H9 (cell line): ENCODE measurements around the gene TMA16. TPM values are rescaled to one million over a fixed set of nuclear protein-coding genes. Genes with fewer than 3 reads are reported as not detected.

Experiments
- DNase-seq: peaks from one replicate; pipeline ENCODE4 v3.0.0-alpha.2; 2017
- H2AFZ ChIP-seq: one replicate; pipeline ENCODE4 v1.6.1; 2013; ENCODE audit warnings: mild to moderate bottlenecking, low read length, control low read depth, moderate library complexity
- H2AK5ac ChIP-seq: 2 replicates; pipeline ENCODE4 v1.6.1; 2013; ENCODE audit warnings: low read length, control low read depth, mixed read lengths; ENCODE audit not compliant: insufficient read length
- H2BK120ac ChIP-seq: one replicate; pipeline ENCODE4 v1.6.1; 2013; ENCODE audit warnings: low read depth, mild to moderate bottlenecking, low read length, control low read depth, inconsistent platforms; ENCODE audit not compliant: poor library complexity, severe bottlenecking
- H2BK12ac ChIP-seq: 2 replicates; pipeline ENCODE4 v1.6.1; 2013; ENCODE audit warnings: low read length, control low read depth, mixed read lengths, low read depth; ENCODE audit not compliant: insufficient read length
- H2BK15ac ChIP-seq: 2 replicates; pipeline ENCODE4 v1.6.1; 2013; ENCODE audit warnings: low read depth, low read length, control low read depth
- H2BK20ac ChIP-seq: one replicate; pipeline ENCODE4 v1.6.1; 2013; ENCODE audit warnings: low read depth, mild to moderate bottlenecking, low read length, control low read depth, inconsistent platforms; ENCODE audit not compliant: poor library complexity, severe bottlenecking
- H2BK5ac ChIP-seq: 2 replicates; pipeline ENCODE4 v1.6.1; 2013; ENCODE audit warnings: low read length, control low read depth, mixed read lengths; ENCODE audit not compliant: insufficient read length
- H3K14ac ChIP-seq: 2 replicates; pipeline ENCODE4 v1.6.1; 2013; ENCODE audit warnings: low read length, control low read depth; ENCODE audit not compliant: insufficient read depth
- H3K18ac ChIP-seq: 2 replicates; pipeline ENCODE4 v1.6.1; 2013; ENCODE audit warnings: low read depth, mild to moderate bottlenecking, mixed read lengths, low read length, control low read depth; ENCODE audit not compliant: insufficient read length
- H3K23ac ChIP-seq: 2 replicates; pipeline ENCODE4 v1.6.1; 2013; ENCODE audit warnings: low read length, control low read depth, mixed read lengths, low read depth; ENCODE audit not compliant: insufficient read length
- H3K23me2 ChIP-seq: 2 replicates; pipeline ENCODE4 v1.6.1; 2013; ENCODE audit warnings: low read depth, mild to moderate bottlenecking, mixed read lengths, low read length, control low read depth; ENCODE audit not compliant: insufficient read length, poor library complexity, severe bottlenecking
- H3K27ac ChIP-seq: 2 replicates; pipeline ENCODE4 v1.5.1; 2013; ENCODE audit warnings: low read length, control low read depth, mixed read lengths, low read depth; ENCODE audit not compliant: insufficient read length
- H3K27me3 ChIP-seq: 2 replicates; pipeline ENCODE4 v1.6.1; 2013; ENCODE audit warnings: low read length, control low read depth, inconsistent platforms; ENCODE audit not compliant: insufficient read depth
- H3K4ac ChIP-seq: 2 replicates; pipeline ENCODE4 v1.6.1; 2013; ENCODE audit warnings: low read depth, mild to moderate bottlenecking, control low read depth, inconsistent platforms, low read length, moderate library complexity
- H3K4me1 ChIP-seq: 2 replicates; pipeline ENCODE4 v1.6.1; 2013; ENCODE audit warnings: low read length, control low read depth, inconsistent platforms; ENCODE audit not compliant: insufficient read depth
- H3K4me2 ChIP-seq: 2 replicates; pipeline ENCODE4 v1.6.1; 2013; ENCODE audit warnings: low read length, control low read depth, mixed read lengths; ENCODE audit not compliant: insufficient read length, insufficient read depth
- H3K56ac ChIP-seq: 2 replicates; pipeline ENCODE4 v1.6.1; 2013; ENCODE audit warnings: low read depth, mild to moderate bottlenecking, mixed read lengths, low read length, control low read depth; ENCODE audit not compliant: insufficient read length
- H3K79me1 ChIP-seq: 2 replicates; pipeline ENCODE4 v1.6.1; 2013; ENCODE audit warnings: low read depth, mild to moderate bottlenecking, moderate library complexity, low read length, control low read depth, inconsistent platforms; ENCODE audit not compliant: insufficient read depth, poor library complexity, severe bottlenecking
- H3K79me2 ChIP-seq: 2 replicates; pipeline ENCODE4 v1.6.1; 2013; ENCODE audit warnings: low read length, control low read depth, inconsistent platforms; ENCODE audit not compliant: insufficient read depth
- H3K9ac ChIP-seq: 2 replicates; pipeline ENCODE4 v1.6.1; 2013; ENCODE audit warnings: low read length, control low read depth, mixed read lengths; ENCODE audit not compliant: insufficient read length; ENCODE audit errors: extremely low read depth
- H3K9me3 ChIP-seq: one replicate; pipeline ENCODE4 v1.6.1; 2013; ENCODE audit warnings: low read depth, low read length, inconsistent platforms; ENCODE audit not compliant: control insufficient read depth
- H3T11ph ChIP-seq: one replicate; pipeline ENCODE4 v1.6.1; 2013; ENCODE audit warnings: mild to moderate bottlenecking, low read length, control low read depth, inconsistent platforms
- H4K20me1 ChIP-seq: one replicate; pipeline ENCODE4 v1.6.1; 2013; ENCODE audit not compliant: control insufficient read depth, insufficient read length, insufficient read depth
- H4K5ac ChIP-seq: 2 replicates; pipeline ENCODE4 v1.6.1; 2013; ENCODE audit warnings: low read depth, mild to moderate bottlenecking, mixed read lengths, low read length, control low read depth; ENCODE audit not compliant: insufficient read length
- H4K8ac ChIP-seq: replicated peaks from 2 replicates; pipeline ENCODE4 v1.6.1; 2013; ENCODE audit warnings: low read length, control low read depth, mixed read lengths, low read depth; ENCODE audit not compliant: insufficient read length
- H4K91ac ChIP-seq: 2 replicates; pipeline ENCODE4 v1.6.1; 2013; ENCODE audit warnings: low read depth, mild to moderate bottlenecking, moderate library complexity, mixed read lengths, low read length, control low read depth; ENCODE audit not compliant: insufficient read length
- H3K27ac Mint-ChIP-seq, 3 experiments: 2 replicates in 2 of 3; 3 replicates in 1 of 3; pipeline ENCODE4 v1.8.0; 2020 to 2021; ENCODE audit warnings: mixed read lengths in 3 of 3, mild to moderate bottlenecking in 1 of 3, moderate library complexity in 1 of 3
- H3K27me3 Mint-ChIP-seq: 2 replicates; pipeline ENCODE4 v1.8.0; 2021; ENCODE audit warnings: low read depth, mild to moderate bottlenecking, moderate library complexity, mixed read lengths
- H3K36me3 Mint-ChIP-seq, 3 experiments: 2 replicates in 2 of 3; 3 replicates in 1 of 3; pipeline ENCODE4 v1.8.0; 2020 to 2021; ENCODE audit warnings: low read depth in 3 of 3, mixed read lengths in 3 of 3; ENCODE audit not compliant: insufficient read depth in 1 of 3
- H3K4me1 Mint-ChIP-seq, 2 experiments: 2 replicates each; pipeline ENCODE4 v1.8.0; 2020; ENCODE audit warnings: mixed read lengths in 2 of 2
- H3K4me3 Mint-ChIP-seq, 2 experiments: 2 replicates in 1 of 2; 3 replicates in 1 of 2; pipeline ENCODE4 v1.8.0; 2020 to 2021; ENCODE audit warnings: mild to moderate bottlenecking in 2 of 2, mixed read lengths in 2 of 2, moderate library complexity in 1 of 2
- H3K9me3 Mint-ChIP-seq, 2 experiments: 2 replicates in 1 of 2; 3 replicates in 1 of 2; pipeline ENCODE4 v1.8.0; 2020; ENCODE audit warnings: mild to moderate bottlenecking in 2 of 2, mixed read lengths in 2 of 2, moderate library complexity in 1 of 2
- WGBS: extraction: QIAGEN DNeasy Blood & Tissue Kit; methylation state at CpG from one replicate; pipeline ENCODE4 v1.1.7; 2013; ENCODE audit warnings: missing lambda C conversion rate, low lambda C conversion rate, mixed read lengths; ENCODE audit not compliant: insufficient read length; ENCODE audit errors: extremely low coverage; 5-methylcytosine and 5-hydroxymethylcytosine counted together
- total RNA-seq: library from RNA; stranded (reverse); gene quantifications from 2 replicates; pipeline ENCODE4 v1.2.1, GENCODE V29; 2021
- TF ChIP-seq, protein P1 (sequence below): fragments of 200-600 bp; sonication (generic); conservative IDR thresholded peaks from 3 replicates; pipeline ENCODE4 v1.8.0; 2021; ENCODE audit warnings: antibody characterized with exemption, mild to moderate bottlenecking

The TMA16 gene
- total RNA-seq, 1 experiment from 2014 or later, result 61.3 TPM

DNA sequence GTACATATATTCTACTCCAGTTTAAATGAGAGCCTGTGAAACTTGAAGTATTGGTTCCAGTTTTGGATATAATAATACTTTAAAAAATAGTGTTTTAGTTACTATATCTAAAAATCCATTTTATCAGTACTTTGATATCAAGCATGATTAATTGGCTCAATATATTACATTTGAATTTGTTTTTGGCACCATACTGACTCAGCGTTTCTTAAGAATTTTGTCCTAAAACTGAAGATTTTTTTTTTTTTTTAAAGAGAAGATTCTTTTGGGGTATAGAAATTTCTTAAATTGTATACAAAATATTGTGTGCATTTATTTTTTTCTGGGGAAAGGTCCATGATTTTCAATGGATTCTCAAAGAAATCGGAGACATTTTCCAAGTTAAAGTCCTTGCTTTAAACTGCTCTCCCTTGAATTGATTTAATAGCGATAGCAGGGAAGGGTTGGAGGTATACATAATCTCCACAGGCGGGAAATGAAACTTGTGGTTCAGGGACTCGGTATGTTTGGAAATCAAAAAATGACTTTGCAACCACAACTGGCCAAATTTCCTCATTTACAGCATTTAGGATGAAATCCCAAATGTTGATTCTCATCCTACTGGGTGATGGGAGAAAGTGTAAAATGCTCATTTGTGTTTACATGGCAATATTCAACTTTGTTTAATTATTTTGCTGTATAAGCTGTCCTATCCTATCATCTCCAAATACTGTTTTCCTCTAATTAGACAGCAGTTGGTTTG, 62.3 kb downstream of the TMA16 start:
- Histone ChIP-seq H3T11ph (no peak overlapping the region), H3K18ac (no peak overlapping the region), H3K79me1 (no peaks in the 10 kb centered on the region), H4K8ac (no peak overlapping the region), H3K4ac (no peak overlapping the region), H3K4me1 (no peaks in the 10 kb centered on the region), H2BK5ac (no peak overlapping the region), H3K14ac (no peak overlapping the region), H2AFZ (no peak overlapping the region), H2AK5ac (no peak overlapping the region), H4K91ac (no peak overlapping the region), H3K79me2 (no peaks in the 10 kb centered on the region), H3K9me3 (no peaks in the 10 kb centered on the region), H3K23ac (no peak overlapping the region), H3K9ac (no peak overlapping the region), H2BK120ac (no peak overlapping the region), H3K27me3 (no peaks in the 10 kb centered on the region), H4K20me1 (no peaks in the 10 kb centered on the region), H2BK12ac (no peak overlapping the region), H4K5ac (no peak overlapping the region), H3K4me2 (no peak overlapping the region), H3K56ac (no peak overlapping the region), H3K23me2 (no peaks in the 10 kb centered on the region), H2BK20ac (no peak overlapping the region), H2BK15ac (no peak overlapping the region), H3K27ac (no peak overlapping the region)
- WGBS, result no CpG with 5 or more reads among the region's 5 CpGs
- DNase-seq, result no peak
- Mint-ChIP-seq H3K4me1 (no peaks in the 10 kb centered on the region), H3K36me3 (peaks cover 0 to 9% (median 0%) of the 10 kb centered on the region in 3 experiments; a peak in 1 of 7 replicates), H3K27ac (no peak overlapping the region), H3K9me3 (peaks cover 0 to 2% of the 10 kb centered on the region in 2 experiments; a peak in 2 of 5 replicates), H3K27me3 (no peaks in the 10 kb centered on the region), H3K4me3 (no peak overlapping the region)
- TF ChIP-seq, protein P1, sequence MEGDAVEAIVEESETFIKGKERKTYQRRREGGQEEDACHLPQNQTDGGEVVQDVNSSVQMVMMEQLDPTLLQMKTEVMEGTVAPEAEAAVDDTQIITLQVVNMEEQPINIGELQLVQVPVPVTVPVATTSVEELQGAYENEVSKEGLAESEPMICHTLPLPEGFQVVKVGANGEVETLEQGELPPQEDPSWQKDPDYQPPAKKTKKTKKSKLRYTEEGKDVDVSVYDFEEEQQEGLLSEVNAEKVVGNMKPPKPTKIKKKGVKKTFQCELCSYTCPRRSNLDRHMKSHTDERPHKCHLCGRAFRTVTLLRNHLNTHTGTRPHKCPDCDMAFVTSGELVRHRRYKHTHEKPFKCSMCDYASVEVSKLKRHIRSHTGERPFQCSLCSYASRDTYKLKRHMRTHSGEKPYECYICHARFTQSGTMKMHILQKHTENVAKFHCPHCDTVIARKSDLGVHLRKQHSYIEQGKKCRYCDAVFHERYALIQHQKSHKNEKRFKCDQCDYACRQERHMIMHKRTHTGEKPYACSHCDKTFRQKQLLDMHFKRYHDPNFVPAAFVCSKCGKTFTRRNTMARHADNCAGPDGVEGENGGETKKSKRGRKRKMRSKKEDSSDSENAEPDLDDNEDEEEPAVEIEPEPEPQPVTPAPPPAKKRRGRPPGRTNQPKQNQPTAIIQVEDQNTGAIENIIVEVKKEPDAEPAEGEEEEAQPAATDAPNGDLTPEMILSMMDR, result no peak
